Naive thymus-derived CD4-positive, alpha-beta T cell (primary cell): ENCODE data around the gene ADAP1. TPM values are rescaled to one million over a fixed set of nuclear protein-coding genes. Genes with fewer than 3 reads are reported as not detected.
"Not testable (repeated sequence)": the region's sequence is repeated elsewhere in the genome, so short reads cannot be mapped to it uniquely, and the experiment has no call there.

Source experiments
- ATAC-seq: fragments of 150-1000 bp; cut with Tn5 transposase; 2 replicates; pipeline ENCODE4 v1.10.0; 2021; ENCODE audit warnings: mild to moderate bottlenecking, moderate library complexity
- CTCF ChIA-PET: fragments of 350-600 bp; sonication (Branson Sonifier 250); formaldehyde crosslinking; loops from one replicate; lab custom pipeline; 2021; ENCODE audit warnings: antibody characterized with exemption; lab: Charles Lee
- POLR2A ChIA-PET: fragments of 350-600 bp; sonication (Branson Sonifier 250); formaldehyde crosslinking; loops from one replicate; lab custom pipeline; 2021; ENCODE audit warnings: antibody characterized with exemption, inconsistent platforms; lab: Charles Lee
- DNase-seq, 9 donors: peaks; one replicate each; pipeline versions ENCODE4 v3.0.0 to v3.0.0-alpha.2; 2020 to 2022; ENCODE audit warnings: mixed read lengths in 1 of 9
- H3K27ac ChIP-seq: one replicate; pipeline ENCODE4 v1.7.0; 2013; ENCODE audit warnings: mild to moderate bottlenecking, low read depth, low read length, moderate library complexity
- H3K27me3 ChIP-seq, 2 donors: one replicate each; pipeline ENCODE4 v1.7.0; 2013; ENCODE audit warnings: low read length in 2 of 2, mild to moderate bottlenecking in 2 of 2, moderate library complexity in 2 of 2; ENCODE audit not compliant: control insufficient read depth in 2 of 2, insufficient read depth in 2 of 2
- H3K36me3 ChIP-seq, 3 experiments: 1 replicate in 2 of 3; 2 replicates in 1 of 3; pipeline ENCODE4 v1.7.0; 2013; ENCODE audit warnings: low read length in 3 of 3, mild to moderate bottlenecking in 3 of 3, moderate library complexity in 1 of 3; ENCODE audit not compliant: insufficient read depth in 3 of 3, control insufficient read depth in 2 of 3
- H3K4me1 ChIP-seq, 2 donors: one replicate each; pipeline ENCODE4 v1.7.0; 2013; ENCODE audit warnings: low read length in 2 of 2, mild to moderate bottlenecking in 2 of 2, moderate library complexity in 1 of 2; ENCODE audit not compliant: control insufficient read depth in 2 of 2, insufficient read depth in 2 of 2
- H3K4me3 ChIP-seq: 2 replicates; pipeline ENCODE4 v1.7.0; 2013; ENCODE audit warnings: mild to moderate bottlenecking, low read length
- H3K9me3 ChIP-seq, 3 experiments: 1 replicate in 2 of 3; 2 replicates in 1 of 3; pipeline ENCODE4 v1.7.0; 2013; ENCODE audit warnings: low read length in 3 of 3; ENCODE audit not compliant: control insufficient read depth in 2 of 3
- H3K27ac Mint-ChIP-seq, 9 donors: one replicate each; pipeline ENCODE4 v1.8.0; 2020 to 2022; ENCODE audit warnings: mixed read lengths in 9 of 9, mild to moderate bottlenecking in 8 of 9, moderate library complexity in 5 of 9, inconsistent platforms in 2 of 9
- H3K27me3 Mint-ChIP-seq, 5 donors: one replicate each; pipeline ENCODE4 v1.8.0; 2021 to 2022; ENCODE audit warnings: mixed read lengths in 5 of 5, mild to moderate bottlenecking in 1 of 5
- H3K36me3 Mint-ChIP-seq, 5 donors: one replicate each; pipeline ENCODE4 v1.8.0; 2020 to 2022; ENCODE audit warnings: mixed read lengths in 5 of 5, mild to moderate bottlenecking in 3 of 5, inconsistent platforms in 1 of 5
- H3K4me1 Mint-ChIP-seq, 7 donors: one replicate each; pipeline ENCODE4 v1.8.0; 2020 to 2022; ENCODE audit warnings: mixed read lengths in 7 of 7, mild to moderate bottlenecking in 3 of 7, inconsistent platforms in 1 of 7
- H3K4me3 Mint-ChIP-seq, 10 donors: one replicate each; pipeline ENCODE4 v1.8.0; 2020 to 2022; ENCODE audit warnings: mild to moderate bottlenecking in 10 of 10, mixed read lengths in 10 of 10, moderate library complexity in 6 of 10, inconsistent platforms in 2 of 10
- H3K9me3 Mint-ChIP-seq, 11 donors: one replicate each; pipeline ENCODE4 v1.8.0; 2020 to 2022; ENCODE audit warnings: mixed read lengths in 11 of 11, mild to moderate bottlenecking in 4 of 11, inconsistent platforms in 1 of 11, moderate library complexity in 1 of 11
- intact Hi-C, 2 donors: fragments of 100-400 bp; cut with micrococcal nuclease; formaldehyde crosslinking; loops; one replicate each; pipeline ENCODE4 v1.15.1; 2023
- polyA plus RNA-seq, 2 donors: library from polyadenylated mRNA; unstranded; fragments of 300-500 nt; fragmentation: Illumina TruSeq; gene quantifications; one replicate each; pipeline ENCODE4 v1.2.3, GENCODE V29; 2021
- total RNA-seq, 6 experiments: library from RNA in 5 of 6; stranded (reverse) in 5 of 6; gene quantifications; 1 replicate in 5 of 6; 2 replicates in 1 of 6; pipeline ENCODE4 v1.2.3 and lab custom pipeline; 2021 to 2026

Gene ADAP1
- total and polyA plus RNA-seq, 7 experiments from 2014 or later, result 3.8 to 68.6 (median 8.7) TPM

DNA sequence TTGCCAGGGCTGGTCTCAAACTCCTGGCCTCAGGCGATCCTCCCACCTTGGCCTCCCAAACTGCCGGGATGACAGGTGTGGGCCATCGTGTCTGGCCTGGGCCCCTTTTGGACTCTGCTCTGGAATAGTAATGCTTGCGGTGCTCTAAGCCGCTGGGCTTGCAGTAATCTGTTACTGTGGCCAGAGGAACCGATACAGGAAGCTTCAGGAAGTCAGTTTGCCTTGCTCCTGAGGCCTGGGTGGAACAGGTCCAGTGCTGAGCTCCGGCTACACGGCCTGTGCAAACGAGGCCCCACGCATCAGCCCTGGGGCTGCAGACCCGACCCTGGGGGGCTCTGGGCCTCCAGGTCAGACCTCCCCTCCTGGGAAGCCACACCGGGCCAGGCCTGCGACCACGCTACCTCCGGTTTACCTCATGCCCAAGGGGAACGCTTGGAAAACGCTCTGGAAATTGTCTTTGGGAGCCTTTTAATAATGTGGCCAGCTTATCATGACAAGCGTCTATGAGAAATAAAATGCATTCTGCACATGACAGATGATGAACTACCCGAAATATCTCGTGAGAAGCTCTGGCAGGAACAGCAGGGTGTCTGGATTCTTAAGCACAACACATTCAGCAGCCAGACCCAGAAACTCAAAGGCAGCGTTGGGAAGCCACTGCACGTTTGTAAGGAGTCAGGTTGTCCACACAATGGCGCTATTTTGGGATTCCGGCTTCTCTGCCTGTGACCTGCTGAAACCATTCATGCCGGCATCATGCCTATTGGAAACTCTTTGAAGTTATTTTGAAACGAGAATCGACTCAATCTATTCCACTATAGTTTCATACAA lies 10.1 kb upstream of the ADAP1 start:
- ATAC-seq, result peak; percentile 39
- no peaks in the 10 kb centered on the region for H3K27me3 ChIP-seq
- Mint-ChIP-seq H3K9me3 (no peaks in the 10 kb centered on the region), H3K27me3 (peaks cover 0 to 6% (median 0%) of the 10 kb centered on the region in 5 donors), H3K27ac (peak overlapping the region in 8 of 9 donors; percentile 14 to 74 (median 58)), H3K4me3 (peak overlapping the region in 5 of 10 donors; percentile 29 to 72 (median 51)), H3K36me3 (peaks cover 5 to 11% (median 6%) of the 10 kb centered on the region in 5 donors), H3K4me1 (peaks cover 5 to 38% (median 31%) of the 10 kb centered on the region in 7 donors)
- POLR2A ChIA-PET, result interaction anchor here (1.3 to 1.4 kb wide), 2 partner anchors 10 to 54 kb away, joined by 5 to 6 read pairs; partner anchors contain the start of gene COX19
- H3K9me3 ChIP-seq, result no peaks in the 10 kb centered on the region
- intact Hi-C loops, result no loop called here
- no peak overlapping the region for H3K27ac ChIP-seq
- H3K4me1 ChIP-seq, result peaks cover 0 to 5% of the 10 kb centered on the region in 2 donors
- no peak for DNase-seq
- no peak overlapping the region for H3K4me3 ChIP-seq
- peaks cover 0 to 32% (median 17%) of the 10 kb centered on the region in 3 experiments for H3K36me3 ChIP-seq
- CTCF ChIA-PET, result no interaction called here

DNA sequence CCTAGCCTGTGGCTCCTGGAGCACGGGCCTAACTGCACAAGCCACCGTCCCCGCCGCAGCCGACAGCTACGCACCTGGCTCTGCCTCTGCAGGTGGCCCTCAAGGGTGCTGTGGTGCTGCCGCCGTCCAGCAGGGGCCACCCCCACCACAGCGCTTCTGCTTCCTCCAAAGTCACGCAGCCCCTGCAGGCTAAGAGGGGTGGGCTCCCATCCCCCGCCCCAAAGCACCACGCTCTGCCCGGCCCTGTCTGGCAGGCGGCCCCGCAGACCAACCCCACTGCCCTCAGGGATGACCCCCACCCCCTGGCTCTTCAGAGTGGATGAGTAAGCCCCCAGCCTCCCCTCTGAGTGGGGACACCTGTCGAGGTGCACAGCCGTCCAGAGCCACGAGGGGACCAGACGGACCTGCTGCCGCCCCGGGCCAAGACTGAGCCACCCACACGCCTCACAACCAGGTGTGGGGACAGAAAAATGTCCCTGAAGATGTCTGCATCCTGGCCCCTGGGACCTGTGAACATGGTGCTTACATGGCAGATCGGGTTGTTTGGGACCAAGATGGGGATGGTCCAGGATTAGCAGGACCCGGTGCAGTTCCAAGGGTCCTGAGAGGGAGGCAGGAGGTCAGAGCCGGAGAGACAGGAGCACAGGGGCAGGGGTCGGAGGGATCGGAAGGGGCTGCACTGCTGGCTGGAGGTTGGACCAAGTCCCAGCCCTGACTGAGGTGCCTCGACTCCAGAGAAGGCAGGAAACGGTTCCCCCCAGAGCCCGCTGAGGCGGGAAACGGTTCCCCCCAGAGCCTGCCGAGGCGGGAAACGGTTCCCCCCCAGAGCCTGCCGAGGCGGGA lies 9.0 kb upstream of the ADAP1 start:
- peak in 2 of 9 donors; percentile 25 to 35 for DNase-seq
- no peak overlapping the region for H3K4me3 ChIP-seq

DNA sequence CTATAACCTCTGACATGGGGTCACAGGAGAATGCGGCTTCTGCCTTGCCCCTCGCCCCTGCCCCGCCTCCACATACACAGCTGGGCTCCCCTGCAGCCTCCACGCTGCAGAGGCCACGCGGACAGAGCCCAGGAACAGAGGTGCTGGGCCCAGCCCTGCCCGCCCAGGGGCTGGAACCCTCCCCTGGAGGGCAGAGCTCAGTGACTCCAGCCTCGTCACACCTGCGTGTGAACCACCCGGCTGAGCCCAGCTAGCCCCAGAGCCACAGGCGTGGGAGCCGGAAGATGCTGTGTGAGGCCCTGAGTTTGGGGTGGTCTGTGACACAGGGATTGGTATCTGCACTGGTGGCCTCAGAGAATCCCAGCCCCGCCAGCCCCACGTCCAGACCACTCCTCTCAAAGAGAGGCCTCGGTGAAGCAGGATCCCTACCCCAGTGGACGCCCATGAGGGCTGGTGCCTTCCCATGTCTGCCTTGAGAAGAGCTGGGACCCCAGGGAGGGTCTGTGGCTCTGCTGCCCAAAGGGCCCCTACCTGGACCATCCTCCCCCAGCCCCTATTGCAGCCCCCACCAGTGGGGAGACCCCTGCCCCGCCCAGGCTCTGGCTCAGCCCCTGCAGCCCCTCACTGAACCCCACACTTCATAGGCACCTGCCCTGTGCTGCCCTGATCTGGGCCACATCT lies 8.1 kb upstream of the ADAP1 start:
- ChIA-PET CTCF (no interaction called here), POLR2A (no interaction called here)
- Histone ChIP-seq H3K27me3 (no peaks in the 10 kb centered on the region), H3K27ac (no peak overlapping the region), H3K36me3 (peaks cover 0 to 11% (median 0%) of the 10 kb centered on the region in 3 experiments), H3K4me3 (no peak overlapping the region), H3K9me3 (no peaks in the 10 kb centered on the region), H3K4me1 (peaks cover 0 to 5% of the 10 kb centered on the region in 2 donors)
- intact Hi-C loops, result loop anchor here in 1 of 2 donors (1.0 to 2.0 kb wide), 2 partner anchors 13 to 40 kb away; partner anchors contain the start of gene COX19
- DNase-seq (no peak), ATAC-seq (no peak)
- Mint-ChIP-seq H3K9me3 (no peaks in the 10 kb centered on the region), H3K4me1 (peaks cover 5 to 38% (median 28%) of the 10 kb centered on the region in 7 donors), H3K27ac (no peak overlapping the region), H3K36me3 (peaks cover 0 to 4% (median 2%) of the 10 kb centered on the region in 5 donors), H3K4me3 (peak overlapping the region in 1 of 10 donors; percentile 38), H3K27me3 (peaks cover 0 to 6% (median 0%) of the 10 kb centered on the region in 5 donors)

More for the DNA sequence above, 9.0 kb upstream of the ADAP1 start:
- H3K4me3 Mint-ChIP-seq, result peak overlapping the region in 8 of 10 donors; percentile 17 to 79 (median 70)
- Histone ChIP-seq H3K4me1 (peaks cover 0 to 5% of the 10 kb centered on the region in 2 donors), H3K27ac (no peak overlapping the region), H3K27me3 (no peaks in the 10 kb centered on the region), H3K36me3 (peaks cover 0 to 20% (median 9%) of the 10 kb centered on the region in 3 experiments), H3K9me3 (no peaks in the 10 kb centered on the region)
- CTCF ChIA-PET, result no interaction called here
- ATAC-seq, result peak; percentile 12
- H3K9me3 Mint-ChIP-seq, result no peaks in the 10 kb centered on the region
- peak overlapping the region in 5 of 9 donors; percentile 37 to 72 (median 49) for H3K27ac Mint-ChIP-seq
- POLR2A ChIA-PET, result no interaction called here
- peaks cover 5 to 38% (median 31%) of the 10 kb centered on the region in 7 donors for H3K4me1 Mint-ChIP-seq
- intact Hi-C loops, result loop anchor here in 1 of 2 donors (1.0 to 2.0 kb wide), 2 partner anchors 12 to 41 kb away; partner anchors contain the start of gene COX19
- H3K27me3 Mint-ChIP-seq, result peaks cover 0 to 6% (median 0%) of the 10 kb centered on the region in 5 donors
- peaks cover 5 to 11% (median 6%) of the 10 kb centered on the region in 5 donors for H3K36me3 Mint-ChIP-seq

DNA sequence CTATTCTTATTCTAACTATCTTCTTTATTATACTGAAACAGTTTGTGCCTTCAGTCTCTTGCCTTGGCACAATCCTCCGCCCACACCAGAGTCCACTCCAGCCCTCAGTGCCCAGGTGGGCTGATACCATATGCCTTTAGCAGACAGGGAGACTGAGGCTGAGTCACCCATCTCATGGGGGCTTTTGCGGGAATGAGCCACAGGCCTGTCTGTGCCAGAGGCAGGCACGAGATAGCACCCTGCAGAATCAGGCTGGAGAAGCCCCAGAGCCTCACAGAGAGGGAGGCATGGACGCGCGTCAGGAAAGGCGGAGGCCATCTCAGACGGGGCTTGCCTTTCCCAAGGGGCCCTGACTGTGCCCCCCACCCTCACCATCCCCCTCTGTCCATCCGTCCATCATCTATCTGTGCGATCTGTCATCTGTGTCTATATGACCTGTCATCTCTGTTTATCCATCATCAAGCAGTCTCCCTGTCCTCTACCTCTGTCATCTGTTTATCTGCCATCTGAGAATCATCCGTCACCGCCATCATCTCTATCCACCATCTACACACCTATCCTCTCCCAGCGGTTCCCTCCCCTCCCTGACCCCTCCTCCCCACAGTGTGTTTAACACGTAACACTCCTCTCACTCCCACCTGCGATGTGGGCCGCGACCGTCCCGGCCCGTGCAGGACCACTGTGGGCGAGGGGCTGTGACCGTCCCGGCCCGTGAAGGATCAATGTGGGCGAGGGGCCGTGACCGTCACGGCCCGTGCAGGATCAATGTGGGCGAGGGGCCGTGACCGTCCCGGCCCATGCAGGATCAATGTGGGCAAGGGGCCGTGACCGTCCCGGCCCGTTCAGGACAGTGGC lies 7.3 kb upstream of the ADAP1 start:
- CTCF ChIA-PET, result no interaction called here
- peaks cover 0 to 5% (median 0%) of the 10 kb centered on the region in 3 experiments for H3K36me3 ChIP-seq
- no peak overlapping the region for H3K27ac ChIP-seq
- Mint-ChIP-seq H3K36me3 (peaks cover 0 to 2% (median 0%) of the 10 kb centered on the region in 5 donors), H3K4me1 (peaks cover 5 to 38% (median 28%) of the 10 kb centered on the region in 7 donors), H3K27me3 (peaks cover 0 to 6% (median 0%) of the 10 kb centered on the region in 5 donors), H3K4me3 (peak overlapping the region in 3 of 10 donors; percentile 4 to 38 (median 5)), H3K27ac (no peak overlapping the region), H3K9me3 (no peaks in the 10 kb centered on the region)
- ATAC-seq (no peak), DNase-seq (no peak)
- no peaks in the 10 kb centered on the region for H3K9me3 ChIP-seq
- intact Hi-C loops, result loop anchor here in 1 of 2 donors (2.0 kb wide), 1 partner anchor 39 kb away; no protein-coding TSS in a partner anchor
- POLR2A ChIA-PET, result interaction anchor here (0.8 kb wide), 1 partner anchor 12 kb away, joined by 3 read pairs; no protein-coding TSS in a partner anchor
- no peaks in the 10 kb centered on the region for H3K27me3 ChIP-seq
- no peak overlapping the region for H3K4me3 ChIP-seq
- peaks cover 0 to 5% of the 10 kb centered on the region in 2 donors for H3K4me1 ChIP-seq

DNA sequence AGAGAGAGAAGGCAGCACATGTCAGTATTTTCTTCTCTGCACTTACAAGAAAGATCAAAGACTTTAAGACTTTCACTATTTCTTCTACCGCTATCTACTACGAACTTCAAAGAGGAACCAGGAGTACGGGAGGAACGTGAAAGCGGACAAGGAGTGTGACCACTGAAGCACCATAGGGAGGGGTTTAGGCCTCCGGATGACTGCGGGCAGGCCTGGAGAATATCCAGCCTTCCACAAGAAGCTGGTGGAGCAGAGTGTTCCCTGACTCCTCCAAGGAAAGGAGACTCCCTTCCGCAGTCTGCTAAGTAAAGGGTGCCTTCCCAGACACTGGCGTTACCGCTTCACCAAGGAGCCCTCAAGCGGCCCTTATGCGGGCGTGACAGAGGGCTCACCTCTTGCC lies 6.5 kb upstream of the ADAP1 start:
- DNase-seq, H3K27ac Mint-ChIP-seq, H3K27me3 Mint-ChIP-seq, ATAC-seq, H3K9me3 ChIP-seq, H3K9me3 Mint-ChIP-seq, H3K27me3 ChIP-seq, CTCF ChIA-PET, H3K4me3 ChIP-seq, H3K4me1 ChIP-seq, H3K4me3 Mint-ChIP-seq, H3K36me3 ChIP-seq, intact Hi-C loops, H3K36me3 Mint-ChIP-seq, H3K27ac ChIP-seq: not testable (repeated sequence)
- peaks cover 2 to 33% (median 23%) of the 10 kb centered on the region in 7 donors for H3K4me1 Mint-ChIP-seq
- POLR2A ChIA-PET, result interaction anchor here (0.8 kb wide), 1 partner anchor 13 kb away, joined by 3 read pairs; no protein-coding TSS in a partner anchor
